HUES64 (cell line): ENCODE results near the gene HAUS7.

Experiments used
- H3K27ac ChIP-seq: 2 replicates; pipeline ENCODE4 v1.7.0; 2013; ENCODE audit warnings: low read depth, low read length, inconsistent platforms
- H3K27me3 ChIP-seq: 2 replicates; pipeline ENCODE4 v1.6.1; 2013; ENCODE audit warnings: mild to moderate bottlenecking, low read length; ENCODE audit not compliant: insufficient read depth
- H3K36me3 ChIP-seq: 2 replicates; pipeline ENCODE4 v1.6.1; 2013; ENCODE audit warnings: mild to moderate bottlenecking, low read length; ENCODE audit not compliant: insufficient read depth
- H3K4me1 ChIP-seq: 2 replicates; pipeline ENCODE4 v1.6.1; 2013; ENCODE audit warnings: mild to moderate bottlenecking, low read length, moderate library complexity; ENCODE audit not compliant: insufficient read depth
- H3K4me3 ChIP-seq: 2 replicates; pipeline ENCODE4 v1.5.1; 2013; ENCODE audit warnings: mild to moderate bottlenecking, low read length, moderate library complexity
- H3K9ac ChIP-seq: 2 replicates; pipeline ENCODE4 v1.6.1; 2013; ENCODE audit warnings: mild to moderate bottlenecking, low read depth, low read length
- H3K9me3 ChIP-seq: 2 replicates; pipeline ENCODE4 v1.6.1; 2013; ENCODE audit warnings: low read depth, low read length; ENCODE audit not compliant: insufficient read depth
- WGBS: fragments of 150-250, 120-280 bp; methylation state at CpG from one replicate; pipeline ENCODE4 v1.1.7; 2013; ENCODE audit warnings: missing lambda C conversion rate; 5-methylcytosine and 5-hydroxymethylcytosine counted together

Gene HAUS7

GRCh38 chrX:153434801-153435200, 35.6 kb downstream of the HAUS7 start:
- Histone ChIP-seq H3K4me1 (no peaks in the 10 kb centered on the region), H3K4me3 (no peak overlapping the region), H3K27ac (no peak overlapping the region), H3K9me3 (peaks cover 3% of the 10 kb centered on the region; the same call in 1 of the 2 replicates), H3K27me3 (no peaks in the 10 kb centered on the region), H3K36me3 (no peaks in the 10 kb centered on the region), H3K9ac (no peak overlapping the region)
- 93% methylated on average over 8 of the region's 8 CpGs for WGBS

- no peaks in the 10 kb centered on the region for H3K27me3 ChIP-seq
- no peak overlapping the region for H3K9ac ChIP-seq
- WGBS: 92% methylated on average over 17 of the region's 17 CpGs
- no peak overlapping the region for H3K27ac ChIP-seq
- no peaks in the 10 kb centered on the region for H3K4me1 ChIP-seq
- peaks cover 3% of the 10 kb centered on the region; the same call in 1 of the 2 replicates for H3K9me3 ChIP-seq
- no peak overlapping the region for H3K4me3 ChIP-seq
- H3K36me3 ChIP-seq: no peaks in the 10 kb centered on the region
Observed at GRCh38 chrX:153433781-153434285, 36.5 kb downstream of the HAUS7 start.

- Histone ChIP-seq H3K9me3 (peaks cover 3% of the 10 kb centered on the region; the same call in 1 of the 2 replicates), H3K4me1 (no peaks in the 10 kb centered on the region), H3K9ac (no peak overlapping the region), H3K36me3 (no peaks in the 10 kb centered on the region), H3K27me3 (no peaks in the 10 kb centered on the region), H3K4me3 (no peak overlapping the region), H3K27ac (no peak overlapping the region)
- 68% methylated on average over 12 of the region's 12 CpGs for WGBS
Observed at GRCh38 chrX:153433161-153433680, 37.2 kb downstream of the HAUS7 start.

GRCh38 chrX:153430796-153431195, 39.6 kb downstream of the HAUS7 start:
- Histone ChIP-seq H3K4me1 (no peaks in the 10 kb centered on the region), H3K4me3 (no peak overlapping the region), H3K27ac (no peak overlapping the region), H3K36me3 (no peaks in the 10 kb centered on the region), H3K9me3 (peaks cover 3% of the 10 kb centered on the region; the same call in 1 of the 2 replicates), H3K9ac (no peak overlapping the region), H3K27me3 (no peaks in the 10 kb centered on the region)
- WGBS: 93% methylated on average over 6 of the region's 6 CpGs

GRCh38 chrX:153426204-153426603, 44.2 kb downstream of the HAUS7 start:
- Histone ChIP-seq H3K9me3 (peaks cover 3% of the 10 kb centered on the region; the same call in 1 of the 2 replicates), H3K4me3 (no peak overlapping the region), H3K36me3 (no peaks in the 10 kb centered on the region), H3K9ac (no peak overlapping the region), H3K27ac (no peak overlapping the region), H3K4me1 (no peaks in the 10 kb centered on the region), H3K27me3 (no peaks in the 10 kb centered on the region)
- 96% methylated on average over 3 of the region's 3 CpGs for WGBS

GRCh38 chrX:153423652-153424051, 46.7 kb downstream of the HAUS7 start:
- Histone ChIP-seq H3K27me3 (no peaks in the 10 kb centered on the region), H3K9ac (no peak overlapping the region), H3K27ac (no peak overlapping the region), H3K4me3 (no peak overlapping the region), H3K9me3 (no peaks in the 10 kb centered on the region), H3K4me1 (no peaks in the 10 kb centered on the region), H3K36me3 (no peaks in the 10 kb centered on the region)
- 96% methylated on average over 8 of the region's 8 CpGs for WGBS

- no peak overlapping the region for H3K27ac ChIP-seq
- WGBS: 85% methylated on average over 18 of the region's 18 CpGs
- H3K27me3 ChIP-seq: no peaks in the 10 kb centered on the region
- no peak overlapping the region for H3K4me3 ChIP-seq
- H3K36me3 ChIP-seq: no peaks in the 10 kb centered on the region
- no peak overlapping the region for H3K9ac ChIP-seq
- no peaks in the 10 kb centered on the region for H3K9me3 ChIP-seq
- H3K4me1 ChIP-seq: no peaks in the 10 kb centered on the region
Observed at GRCh38 chrX:153421856-153422255, 48.5 kb downstream of the HAUS7 start.

GRCh38 chrX:153420851-153421599, 49.4 kb downstream of the HAUS7 start:
- H3K9me3 ChIP-seq: no peaks in the 10 kb centered on the region
- H3K27ac ChIP-seq: no peak overlapping the region
- no peaks in the 10 kb centered on the region for H3K36me3 ChIP-seq
- no peaks in the 10 kb centered on the region for H3K4me1 ChIP-seq
- H3K4me3 ChIP-seq: no peak overlapping the region
- no peak overlapping the region for H3K9ac ChIP-seq
- 97% methylated on average over 91 of the region's 91 CpGs for WGBS
- H3K27me3 ChIP-seq: no peaks in the 10 kb centered on the region

GRCh38 chrX:153417637-153418036, 52.7 kb downstream of the HAUS7 start:
- WGBS: 90% methylated on average over 8 of the region's 8 CpGs
- Histone ChIP-seq H3K36me3 (no peaks in the 10 kb centered on the region), H3K4me3 (no peak overlapping the region), H3K9ac (no peak overlapping the region), H3K4me1 (no peaks in the 10 kb centered on the region), H3K27ac (no peak overlapping the region), H3K27me3 (peaks cover under 1% of the 10 kb centered on the region; the same call in 1 of the 2 replicates), H3K9me3 (no peaks in the 10 kb centered on the region)

- H3K36me3 ChIP-seq: no peaks in the 10 kb centered on the region
- H3K27me3 ChIP-seq: peaks cover 7% of the 10 kb centered on the region
- H3K4me1 ChIP-seq: no peaks in the 10 kb centered on the region
- H3K9ac ChIP-seq: no peak overlapping the region
- no peaks in the 10 kb centered on the region for H3K9me3 ChIP-seq
- no peak overlapping the region for H3K4me3 ChIP-seq
- H3K27ac ChIP-seq: no peak overlapping the region
- 84% methylated on average over 10 of the region's 12 CpGs for WGBS
Observed at GRCh38 chrX:153416781-153417450, 53.5 kb downstream of the HAUS7 start.

GRCh38 chrX:153414856-153415510, 55.4 kb downstream of the HAUS7 start:
- Histone ChIP-seq H3K4me1 (no peaks in the 10 kb centered on the region), H3K9me3 (no peaks in the 10 kb centered on the region), H3K27ac (no peak overlapping the region), H3K27me3 (peaks cover 25% of the 10 kb centered on the region), H3K36me3 (no peaks in the 10 kb centered on the region), H3K4me3 (no peak overlapping the region), H3K9ac (no peak overlapping the region)
- 90% methylated on average over 8 of the region's 9 CpGs for WGBS
